Effector memory CD4-positive, alpha-beta T cell (primary cell): ENCODE results near the gene GUCA1A.

Source experiments
- DNase-seq, 3 donors: peaks; one replicate each; pipeline ENCODE4 v3.0.0-alpha.2; 2020
- H3K27ac ChIP-seq: 2 replicates; pipeline ENCODE4 v1.7.0; 2013; ENCODE audit warnings: mild to moderate bottlenecking, low read length, moderate library complexity; ENCODE audit not compliant: insufficient read depth, poor library complexity, severe bottlenecking
- H3K27me3 ChIP-seq: replicated peaks from 2 replicates; pipeline ENCODE4 v1.7.0; 2013; ENCODE audit warnings: mild to moderate bottlenecking, low read length; ENCODE audit not compliant: insufficient read depth, control insufficient read depth, poor library complexity, severe bottlenecking
- H3K36me3 ChIP-seq: 2 replicates; pipeline ENCODE4 v1.7.0; 2013; ENCODE audit warnings: mild to moderate bottlenecking, low read length, moderate library complexity; ENCODE audit not compliant: control insufficient read depth, insufficient read depth
- H3K4me1 ChIP-seq: 2 replicates; pipeline ENCODE4 v1.7.0; 2013; ENCODE audit warnings: low read length, mild to moderate bottlenecking; ENCODE audit not compliant: control insufficient read depth, insufficient read depth, poor library complexity, severe bottlenecking
- H3K4me3 ChIP-seq: 2 replicates; pipeline ENCODE4 v1.7.0; 2013; ENCODE audit warnings: low read length, low read depth, mild to moderate bottlenecking; ENCODE audit not compliant: insufficient read depth, poor library complexity, severe bottlenecking
- H3K9me3 ChIP-seq: 2 replicates; pipeline ENCODE4 v1.7.0; 2013; ENCODE audit warnings: mild to moderate bottlenecking, low read length, moderate library complexity; ENCODE audit not compliant: control insufficient read depth

GUCA1A gene

DNA sequence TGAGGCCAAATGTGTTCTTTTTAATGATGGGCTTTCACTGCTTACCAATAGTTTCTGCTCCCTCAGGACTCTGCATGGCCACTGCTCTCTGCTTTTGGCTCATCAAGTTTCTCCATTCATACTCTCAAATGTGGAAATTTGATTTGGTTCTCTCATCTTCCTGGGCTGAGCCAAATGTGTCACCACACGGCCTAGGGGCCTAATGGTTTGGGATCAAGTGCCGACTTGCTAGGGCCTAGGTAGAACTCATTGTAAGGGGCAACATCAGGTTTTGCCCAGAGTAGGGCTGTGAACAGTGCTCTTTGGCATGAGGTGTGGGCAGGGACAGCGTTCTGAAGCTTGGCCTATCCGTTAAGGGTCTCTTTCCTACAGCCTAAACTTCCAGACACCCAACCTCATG, 48.4 kb downstream of the GUCA1A start:
- no peak overlapping the region for H3K27ac ChIP-seq
- no peaks in the 10 kb centered on the region for H3K27me3 ChIP-seq
- H3K36me3 ChIP-seq = peaks cover 2% of the 10 kb centered on the region
- no peaks in the 10 kb centered on the region for H3K4me1 ChIP-seq
- H3K4me3 ChIP-seq = no peak overlapping the region
- H3K9me3 ChIP-seq = no peaks in the 10 kb centered on the region
- no peak for DNase-seq

- Histone ChIP-seq H3K27ac (no peak overlapping the region), H3K4me1 (no peaks in the 10 kb centered on the region), H3K36me3 (peaks cover 7% of the 10 kb centered on the region), H3K9me3 (no peaks in the 10 kb centered on the region), H3K4me3 (no peak overlapping the region), H3K27me3 (no peaks in the 10 kb centered on the region)
- DNase-seq = no peak
These were observed 49.3 kb downstream of the GUCA1A start for GRCh38 chr6:42222448-42222847.

DNA sequence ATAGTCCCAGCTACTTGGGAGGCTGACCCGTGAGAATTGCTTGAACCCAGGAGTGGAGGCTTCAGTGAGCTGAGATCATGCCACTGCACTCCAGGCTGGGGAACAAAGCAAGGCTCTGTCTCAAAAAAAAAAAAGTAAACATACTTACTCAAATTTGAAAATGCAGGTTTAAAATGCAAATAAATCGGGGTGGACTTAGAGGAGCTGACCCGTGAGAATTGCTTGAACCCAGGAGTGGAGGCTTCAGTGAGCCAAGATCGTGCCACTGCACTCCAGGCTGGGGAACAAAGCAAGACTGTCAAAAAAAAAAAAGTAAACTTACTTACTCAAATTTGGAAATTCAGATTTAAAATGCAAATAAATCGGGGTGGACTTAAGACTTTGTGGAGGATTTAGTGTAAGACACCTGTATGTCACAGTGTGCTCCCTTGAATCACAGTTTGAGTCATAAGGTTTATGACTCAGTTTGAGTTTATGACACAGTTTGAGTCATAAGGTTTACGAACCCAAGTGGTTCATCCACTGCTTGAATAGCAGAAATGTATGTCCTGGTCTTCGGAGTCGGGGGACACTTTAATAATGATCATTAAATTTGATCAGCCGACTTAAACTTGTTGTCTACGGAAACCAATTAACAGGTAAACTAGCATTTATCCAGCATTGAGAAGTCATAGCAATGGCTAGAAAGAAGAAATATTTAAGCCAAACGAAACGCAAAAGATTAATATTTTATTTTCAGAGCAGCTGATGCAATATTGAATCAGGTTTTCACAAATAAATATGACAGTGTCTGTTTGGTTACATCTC, 51.3 kb downstream of the GUCA1A start:
- no peak for DNase-seq

DNA sequence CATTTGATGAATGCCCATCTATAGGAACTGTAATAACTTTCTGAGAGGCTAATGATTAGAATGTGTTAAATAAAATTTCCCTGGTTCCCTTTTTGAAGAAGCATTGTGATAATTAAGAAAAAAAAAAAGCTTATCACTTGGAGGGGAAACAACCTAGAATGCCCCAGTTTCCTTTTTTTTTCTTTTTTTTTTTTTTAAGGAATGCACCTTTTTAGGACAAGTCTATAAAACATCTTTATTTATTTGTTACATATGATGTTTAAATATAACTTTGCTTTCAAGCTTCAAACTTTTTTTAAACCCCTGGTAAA, 51.8 kb downstream of the GUCA1A start:
- H3K4me1 ChIP-seq = no peaks in the 10 kb centered on the region
- no peak overlapping the region for H3K4me3 ChIP-seq
- DNase-seq = no peak
- H3K27ac ChIP-seq = no peak overlapping the region
- no peaks in the 10 kb centered on the region for H3K27me3 ChIP-seq
- no peaks in the 10 kb centered on the region for H3K9me3 ChIP-seq
- peaks cover 18% of the 10 kb centered on the region for H3K36me3 ChIP-seq

More for the DNA sequence above, 51.3 kb downstream of the GUCA1A start:
- H3K36me3 ChIP-seq = peaks cover 18% of the 10 kb centered on the region
- no peaks in the 10 kb centered on the region for H3K27me3 ChIP-seq
- H3K9me3 ChIP-seq = no peaks in the 10 kb centered on the region
- H3K4me3 ChIP-seq = no peak overlapping the region
- H3K27ac ChIP-seq = no peak overlapping the region
- no peaks in the 10 kb centered on the region for H3K4me1 ChIP-seq

GRCh38 chr6:42225419-42225818, 52.3 kb downstream of the GUCA1A start:
- DNase-seq = no peak
- H3K4me1 ChIP-seq = no peaks in the 10 kb centered on the region
- H3K36me3 ChIP-seq = peaks cover 18% of the 10 kb centered on the region
- H3K27ac ChIP-seq = no peak overlapping the region
- H3K9me3 ChIP-seq = no peaks in the 10 kb centered on the region
- H3K27me3 ChIP-seq = no peaks in the 10 kb centered on the region
- no peak overlapping the region for H3K4me3 ChIP-seq

GRCh38 chr6:42226161-42226611, 53.0 kb downstream of the GUCA1A start:
- no peak for DNase-seq
- no peak overlapping the region for H3K27ac ChIP-seq

DNA sequence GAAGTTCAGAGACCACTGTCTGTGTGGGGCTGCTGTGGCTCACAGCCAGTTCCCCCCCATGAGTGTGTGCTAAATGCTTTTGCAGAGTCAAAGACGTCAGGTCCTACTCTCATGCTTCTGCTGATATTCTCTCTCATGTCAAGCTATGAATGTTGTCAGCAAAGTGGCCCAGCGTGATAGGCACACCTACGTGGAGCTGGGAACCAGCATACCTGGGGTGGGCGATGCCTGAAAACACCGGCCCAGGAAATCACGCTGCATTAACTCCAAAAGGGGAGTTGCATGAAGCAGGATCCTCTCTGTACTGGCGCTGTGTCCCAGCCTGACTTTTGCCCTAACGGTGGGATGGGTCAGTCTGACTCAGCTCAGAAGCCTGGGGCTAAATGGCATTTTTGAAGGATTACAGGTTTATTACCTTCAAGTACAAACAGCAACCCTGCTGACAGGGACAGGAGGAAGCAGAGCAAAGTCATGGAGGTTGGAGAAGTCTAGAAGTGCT, 53.5 kb downstream of the GUCA1A start:
- Histone ChIP-seq H3K27me3 (no peaks in the 10 kb centered on the region), H3K36me3 (peaks cover 18% of the 10 kb centered on the region), H3K4me3 (no peak overlapping the region), H3K27ac (no peak overlapping the region), H3K4me1 (no peaks in the 10 kb centered on the region), H3K9me3 (no peaks in the 10 kb centered on the region)
- no peak for DNase-seq

More at GRCh38 chr6:42226161-42226611, 53.0 kb downstream of the GUCA1A start:
- H3K4me3 ChIP-seq = no peak overlapping the region
- no peaks in the 10 kb centered on the region for H3K9me3 ChIP-seq
- peaks cover 18% of the 10 kb centered on the region for H3K36me3 ChIP-seq
- no peaks in the 10 kb centered on the region for H3K4me1 ChIP-seq
- no peaks in the 10 kb centered on the region for H3K27me3 ChIP-seq

DNA sequence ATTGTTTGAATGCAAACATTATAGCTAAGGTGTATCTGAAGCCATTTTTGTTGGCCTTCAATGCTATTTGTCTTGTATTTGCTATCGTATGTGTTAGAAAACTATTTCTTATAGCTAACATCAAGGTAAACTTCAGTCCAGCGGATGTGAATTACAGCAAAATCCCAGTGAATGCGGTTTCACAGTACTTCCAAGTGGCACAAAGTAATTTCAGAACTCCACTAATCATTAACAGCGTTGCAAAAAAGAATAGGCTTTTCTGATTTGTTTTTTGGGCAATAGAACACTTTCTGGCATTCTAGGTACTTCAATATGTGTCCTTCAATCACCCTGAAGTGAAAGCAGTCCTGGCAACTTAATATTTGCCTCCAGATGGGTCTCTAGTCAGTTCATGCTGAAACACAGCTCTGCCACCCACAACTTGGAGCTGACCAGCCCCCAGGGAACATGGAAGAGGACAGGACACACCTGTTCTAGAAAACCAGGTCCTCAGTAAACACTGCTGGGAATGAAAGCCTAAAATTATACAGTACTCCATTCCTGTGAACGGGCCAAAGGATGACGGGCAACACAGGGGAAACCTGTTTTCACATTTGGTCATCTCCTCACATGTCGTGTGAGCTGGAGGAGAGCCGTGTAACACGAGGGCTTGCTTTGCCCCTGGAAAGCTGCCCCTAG, 54.1 kb downstream of the GUCA1A start:
- Histone ChIP-seq H3K36me3 (peaks cover 18% of the 10 kb centered on the region), H3K9me3 (no peaks in the 10 kb centered on the region), H3K27ac (no peak overlapping the region), H3K27me3 (no peaks in the 10 kb centered on the region), H3K4me3 (no peak overlapping the region), H3K4me1 (no peaks in the 10 kb centered on the region)
- no peak for DNase-seq

- DNase-seq = no peak
- peaks cover 18% of the 10 kb centered on the region for H3K36me3 ChIP-seq
- no peaks in the 10 kb centered on the region for H3K4me1 ChIP-seq
- no peak overlapping the region for H3K4me3 ChIP-seq
- H3K27me3 ChIP-seq = no peaks in the 10 kb centered on the region
- no peaks in the 10 kb centered on the region for H3K9me3 ChIP-seq
- no peak overlapping the region for H3K27ac ChIP-seq
These were observed 55.1 kb downstream of the GUCA1A start for GRCh38 chr6:42228305-42228704.
